HEK293 (cell line): ENCODE results near the gene RGS6.

Source experiments
- CTCF ChIA-PET: fragments of 350-600 bp; formaldehyde crosslinking; extraction: SDS; loops from one replicate; lab custom pipeline; 2021; ENCODE audit warnings: antibody characterized with exemption; lab: Yijun Ruan, JAX
- POLR2A ChIA-PET: fragments of 300-600 bp; formaldehyde crosslinking; extraction: SDS; loops from one replicate; lab custom pipeline; 2020; ENCODE audit warnings: antibody characterized with exemption, inconsistent platforms; lab: Yijun Ruan, JAX
- H3K27ac ChIP-seq: fragments of 200-500 bp; sonication (Bioruptor generic); 2 replicates; pipeline ENCODE4 v1.5.1; 2014; ENCODE audit warnings: low read depth, low read length, control low read depth, inconsistent platforms; ENCODE audit errors: extremely low read depth
- H3K36me3 ChIP-seq, 2 experiments: fragments of 200-500 bp in 1 of 2; sonication (Bioruptor generic) in 1 of 2; 1 replicate in 1 of 2; 2 replicates in 1 of 2; pipeline ENCODE4 v1.5.1; 2014 to 2017; ENCODE audit warnings: inconsistent platforms in 2 of 2, low read length in 2 of 2; ENCODE audit not compliant: control insufficient read depth in 2 of 2, insufficient read depth in 1 of 2
- H3K4me1 ChIP-seq: fragments of 200-500 bp; sonication (Bioruptor generic); 2 replicates; pipeline ENCODE4 v1.5.1; 2014; ENCODE audit warnings: mild to moderate bottlenecking, low read length, inconsistent platforms; ENCODE audit not compliant: control insufficient read depth, insufficient read depth
- H3K4me3 ChIP-seq: 2 replicates; pipeline ENCODE4 v1.5.1; 2011; ENCODE audit warnings: low read depth, mild to moderate bottlenecking, control low read depth, low read length, moderate library complexity
- H3K9me3 ChIP-seq: fragments of 200-500 bp; sonication (Bioruptor generic); 2 replicates; pipeline ENCODE4 v1.5.1; 2014; ENCODE audit warnings: low read depth, low read length, inconsistent platforms; ENCODE audit not compliant: control insufficient read depth, insufficient read depth
- KLF10 ChIP-seq: fragments of 450-650 bp; IDR thresholded peaks from 2 replicates; pipeline ENCODE4 v1.5.1; 2018; ENCODE audit warnings: missing biosample characterization, mild to moderate bottlenecking, missing genetic modification characterization
- KLF7 ChIP-seq: fragments of 450-650 bp; formaldehyde crosslinking; IDR thresholded peaks from 2 replicates; pipeline ENCODE4 v1.5.1; 2016; ENCODE audit warnings: missing biosample characterization, missing genetic modification characterization, borderline replicate concordance
- PRDM10 ChIP-seq: fragments of 450-650 bp; formaldehyde crosslinking; IDR thresholded peaks from 2 replicates; pipeline ENCODE4 v1.5.1; 2016; ENCODE audit warnings: missing biosample characterization, missing genetic modification characterization
- PRDM2 ChIP-seq: fragments of 450-650 bp; formaldehyde crosslinking; IDR thresholded peaks from 2 replicates; pipeline ENCODE4 v1.5.1; 2016; ENCODE audit warnings: missing biosample characterization, missing genetic modification characterization, borderline replicate concordance
- YY1 ChIP-seq: fragments of 450-650 bp; formaldehyde crosslinking; IDR thresholded peaks from 2 replicates; pipeline ENCODE4 v1.5.1; 2018; ENCODE audit warnings: missing biosample characterization, missing genetic modification characterization
- ZNF324 ChIP-seq: fragments of 450-650 bp; formaldehyde crosslinking; IDR thresholded peaks from 2 replicates; pipeline ENCODE4 v1.5.1; 2016; ENCODE audit warnings: missing biosample characterization, missing genetic modification characterization
- ZNF341 ChIP-seq: fragments of 450-650 bp; formaldehyde crosslinking; IDR thresholded peaks from 2 replicates; pipeline ENCODE4; 2016; ENCODE audit warnings: low read depth, missing biosample characterization, missing genetic modification characterization
- ZNF350 ChIP-seq: fragments of 450-650 bp; formaldehyde crosslinking; IDR thresholded peaks from 2 replicates; pipeline ENCODE4 v1.5.0; 2017; ENCODE audit warnings: missing biosample characterization, mild to moderate bottlenecking, missing genetic modification characterization
- ZNF37A ChIP-seq: fragments of 450-650 bp; IDR thresholded peaks from 2 replicates; pipeline ENCODE4 v1.5.1; 2018; ENCODE audit warnings: missing biosample characterization, missing genetic modification characterization
- ZNF518A ChIP-seq: fragments of 450-650 bp; formaldehyde crosslinking; conservative IDR thresholded peaks from 2 replicates; pipeline ENCODE4 v1.5.1; 2016; ENCODE audit warnings: low read depth, missing biosample characterization, missing genetic modification characterization
- ZNF585B ChIP-seq: fragments of 450-650 bp; formaldehyde crosslinking; IDR thresholded peaks from 2 replicates; pipeline ENCODE4 v1.5.1; 2016; ENCODE audit warnings: missing biosample characterization, missing genetic modification characterization
- ZNF624 ChIP-seq: fragments of 450-650 bp; formaldehyde crosslinking; IDR thresholded peaks from 2 replicates; pipeline ENCODE4 v1.5.1; 2017; ENCODE audit warnings: missing biosample characterization, missing genetic modification characterization
- ZNF629 ChIP-seq: fragments of 450-650 bp; formaldehyde crosslinking; IDR thresholded peaks from 2 replicates; pipeline ENCODE4 v1.5.1; 2017; ENCODE audit warnings: missing biosample characterization, missing genetic modification characterization
- ZNF654 ChIP-seq: fragments of 450-650 bp; formaldehyde crosslinking; IDR thresholded peaks from 2 replicates; pipeline ENCODE4 v1.5.1; 2016; ENCODE audit warnings: low read depth, missing biosample characterization, missing genetic modification characterization
- ZNF768 ChIP-seq: fragments of 450-650 bp; formaldehyde crosslinking; IDR thresholded peaks from 2 replicates; pipeline ENCODE4 v1.5.1; 2018; ENCODE audit warnings: missing biosample characterization, mild to moderate bottlenecking, missing genetic modification characterization
- ZNF776 ChIP-seq: fragments of 450-650 bp; formaldehyde crosslinking; IDR thresholded peaks from 2 replicates; pipeline ENCODE4 v1.5.0; 2017; ENCODE audit warnings: missing biosample characterization, missing genetic modification characterization, borderline replicate concordance

Gene RGS6

GRCh38 chr14:72423957-72424356 is 491.7 kb downstream of the RGS6 start:
- Histone ChIP-seq H3K9me3 (no peaks in the 10 kb centered on the region), H3K4me1 (no peaks in the 10 kb centered on the region), H3K4me3 (no peak overlapping the region), H3K27ac (no peak overlapping the region), H3K36me3 (no peaks in the 10 kb centered on the region)
- TF ChIP-seq ZNF341 (tag by site-specific recombination) (no peak), ZNF629 (tag by site-specific recombination) (no peak), PRDM2 (no peak), KLF10 (tag by site-specific recombination) (no peak), ZNF37A (tag by site-specific recombination) (no peak), ZNF768 (tag by site-specific recombination) (no peak), PRDM10 (tag by site-specific recombination) (no peak), ZNF585B (tag by site-specific recombination) (no peak), KLF7 (tag by site-specific recombination) (no peak), ZNF350 (tag by site-specific recombination) (no peak), ZNF776 (tag by site-specific recombination) (no peak), ZNF324 (tag by site-specific recombination) (no peak), ZNF624 (tag by site-specific recombination) (no peak), ZNF518A (tag by site-specific recombination) (no peak), ZNF654 (tag by site-specific recombination) (no peak), YY1 (no peak)
- ChIA-PET CTCF (no interaction called here), POLR2A (no interaction called here)
